ENCODE data around the gene TMEM8B. TPM values are rescaled to one million over a fixed set of nuclear protein-coding genes. Genes with fewer than 3 reads are reported as not detected.

TMEM8B gene
- total RNA-seq, 1 experiment from 2014 or later: 7.2 TPM

- H3K9me2 ChIP-seq (ENCODE audit: insufficient read depth): no peaks in the 10 kb centered on the region
- CTCF ChIA-PET: interaction anchor here (2.4 kb wide), 1 partner anchor 120 kb away, joined by 8 read pairs; no protein-coding TSS in a partner anchor
- peaks cover 44 to 64% of the 10 kb centered on the region in 2 experiments for H3K4me1 ChIP-seq (ENCODE audit: control insufficient read depth in 1 of 2, insufficient read depth in 2 of 2, low read length in 2 of 2)
- no peaks in the 10 kb centered on the region for H3K27me3 ChIP-seq (ENCODE audit: insufficient read depth, low read length)
- no TSS peak for BruUV-seq (replicated peaks)
- H3K9ac ChIP-seq (ENCODE audit: low read length): no peak overlapping the region
- no peaks in the 10 kb centered on the region for H4K20me1 ChIP-seq (ENCODE audit: insufficient read depth)
- DNase-seq (ENCODE audit: low read depth, low spot score) (no peak), ATAC-seq (no peak)
- H3K27ac ChIP-seq (ENCODE audit: low read depth, low read length): no peak overlapping the region; the same call in 1 of the 2 replicates
- no peak overlapping the region for H2AFZ ChIP-seq (ENCODE audit: low read depth, low read length, poor library complexity, severe bottlenecking)
- H3K4me2 ChIP-seq (ENCODE audit: low read length): no peak overlapping the region
- no peaks in the 10 kb centered on the region for H3K36me3 ChIP-seq (ENCODE audit: control insufficient read depth in 1 of 2, insufficient read depth in 2 of 2, low read length in 2 of 2)
- H3K79me2 ChIP-seq (ENCODE audit: insufficient read depth, low read length): no peaks in the 10 kb centered on the region
- no peak overlapping the region for H3K4me3 ChIP-seq (replicated peaks in 1 of 2; ENCODE audit: low read depth in 1 of 2, low read length in 2 of 2)
- H3K9me3 ChIP-seq (ENCODE audit: control insufficient read depth in 1 of 2, insufficient read depth in 1 of 2, low read depth in 1 of 2, low read length in 2 of 2): no peaks in the 10 kb centered on the region
- POLR2A ChIA-PET: no interaction called here
- RAD21 ChIA-PET (ENCODE audit: low non-redundant PET in 1 of 2, low total read pairs in 2 of 2, uncharacterized antibody in 2 of 2, unreplicated experiment in 2 of 2): no interaction called here
- intact Hi-C loops (cut with micrococcal nuclease): no loop called here
- no peak for TF ChIP-seq SIN3A (IDR thresholded peaks at IDR 0.05; ENCODE audit: low read depth)
- no peak for TF ChIP-seq YY1 (IDR thresholded peaks at IDR 0.05; ENCODE audit: extremely low read depth, insufficient replicate concordance, low read depth, low read length)
- no peak for TF ChIP-seq JUND (IDR thresholded peaks at IDR 0.05)
- TF ChIP-seq SP1 (IDR thresholded peaks at IDR 0.05; ENCODE audit: low read depth): no peak
- TF ChIP-seq CBX3 (IDR thresholded peaks at IDR 0.05; ENCODE audit: low read depth): no peak
- no peak for TF ChIP-seq RAD21 (IDR thresholded peaks at IDR 0.05; ENCODE audit: low read depth)
- TF ChIP-seq SRF (IDR thresholded peaks at IDR 0.05; ENCODE audit: low read depth): no peak
- TF ChIP-seq TCF7L2 (IDR thresholded peaks at IDR 0.05; ENCODE audit: borderline replicate concordance, extremely low read depth, insufficient read depth, insufficient read length): no peak
- no peak for TF ChIP-seq FOSL1 (IDR thresholded peaks at IDR 0.05; ENCODE audit: low read depth)
- TF ChIP-seq ZFX (IDR thresholded peaks at IDR 0.05): no peak
- no peak for TF ChIP-seq ZBTB33 (IDR thresholded peaks at IDR 0.05; ENCODE audit: extremely low read depth, insufficient replicate concordance, low read length)
- no peak for TF ChIP-seq EZH2 (IDR thresholded peaks at IDR 0.05)
- TF ChIP-seq MAX (IDR thresholded peaks at IDR 0.05): no peak
Measured at GRCh38 chr9:35909687-35910612, 80.9 kb downstream of the TMEM8B start.
